Measurements from ENCODE around the gene OR11H6. TPM values are rescaled to one million over a fixed set of nuclear protein-coding genes. Genes with fewer than 3 reads are reported as not detected.
"Not testable (repeated sequence)": the region's sequence is repeated elsewhere in the genome, so short reads cannot be mapped to it uniquely, and the experiment has no call there.

OR11H6 gene, protein sequence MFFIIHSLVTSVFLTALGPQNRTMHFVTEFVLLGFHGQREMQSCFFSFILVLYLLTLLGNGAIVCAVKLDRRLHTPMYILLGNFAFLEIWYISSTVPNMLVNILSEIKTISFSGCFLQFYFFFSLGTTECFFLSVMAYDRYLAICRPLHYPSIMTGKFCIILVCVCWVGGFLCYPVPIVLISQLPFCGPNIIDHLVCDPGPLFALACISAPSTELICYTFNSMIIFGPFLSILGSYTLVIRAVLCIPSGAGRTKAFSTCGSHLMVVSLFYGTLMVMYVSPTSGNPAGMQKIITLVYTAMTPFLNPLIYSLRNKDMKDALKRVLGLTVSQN
- not detected in 2 replicates for polyA plus RNA-seq (2012; rRNA removed)
- not detected in 2 replicates for polyA plus RNA-seq (2012; cell fraction: cytosol; rRNA removed)
- not detected in 2 replicates for polyA plus RNA-seq (2012; cell fraction: nucleus; rRNA removed)

DNA sequence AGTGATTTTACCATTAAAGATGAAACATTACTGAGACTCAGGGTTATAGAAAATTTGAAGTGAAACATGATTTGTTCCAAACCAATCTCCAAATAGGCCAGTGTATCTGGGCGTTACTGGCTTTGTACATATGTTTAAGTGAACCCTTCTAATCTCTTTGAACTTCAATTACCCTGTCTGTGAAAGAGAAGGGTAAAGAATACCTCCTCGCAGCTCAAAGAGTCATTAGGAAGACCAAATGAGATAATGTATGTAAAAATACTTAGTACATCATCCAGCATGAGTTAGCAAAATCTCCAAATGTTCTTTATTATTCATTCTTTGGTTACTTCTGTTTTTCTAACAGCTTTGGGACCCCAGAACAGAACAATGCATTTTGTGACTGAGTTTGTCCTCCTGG, at the start of gene OR11H6:
Gene OR11H6 (plus strand): TSS at position 301 of the 400 bp plus-strand sequence. CDS start 0 bp downstream, at position 301.
- Histone ChIP-seq H3K4me1 (ENCODE audit: control insufficient read depth in 1 of 2, insufficient read depth in 2 of 2, low read depth in 1 of 2, low read length in 1 of 2) (no peaks in the 10 kb centered on the region), H3K9me3 (no peaks in the 10 kb centered on the region), H2AFZ (ENCODE audit: low read depth) (no peak within 1 kb of the TSS), H3K27ac (ENCODE audit: low read depth in 2 of 2, low read length in 1 of 2) (no peak within 1 kb of the TSS), H3K79me2 (ENCODE audit: insufficient read depth) (no peaks in the 10 kb centered on the region), H3K9me2 (no peaks in the 10 kb centered on the region), H3K9ac (no peak within 1 kb of the TSS), H3K36me3 (replicated peaks in 1 of 2; ENCODE audit: control insufficient read depth in 1 of 2, insufficient read depth in 2 of 2, low read length in 1 of 2) (no peaks in the 10 kb centered on the region), H3F3A (replicated peaks; ENCODE audit: insufficient read depth) (no peaks in the 10 kb centered on the region), H3K4me3 (ENCODE audit: low read depth in 2 of 2, low read length in 1 of 2) (no peak within 1 kb of the TSS), H3K4me2 (no peak within 1 kb of the TSS), H3K27me3 (ENCODE audit: insufficient read depth) (peaks cover 21% of the 10 kb centered on the region; the same call in 1 of the 2 replicates), H4K20me1 (ENCODE audit: insufficient read depth) (no peaks in the 10 kb centered on the region)
- TF ChIP-seq RFX5 (IDR thresholded peaks at IDR 0.05; ENCODE audit: low read length) (no peak), NFIC (IDR thresholded peaks at IDR 0.05; ENCODE audit: borderline replicate concordance) (no peak), RXRA (IDR thresholded peaks at IDR 0.05; ENCODE audit: borderline replicate concordance, low read depth) (no peak), MEF2A (IDR thresholded peaks at IDR 0.05; ENCODE audit: borderline replicate concordance, low read depth) (no peak), FOXM1 (IDR thresholded peaks at IDR 0.05; ENCODE audit: low read depth) (no peak), MXI1 (IDR thresholded peaks at IDR 0.05; ENCODE audit: low read depth, low read length) (no peak), GATA2 (CRISPR knock-in tag; IDR thresholded peaks at IDR 0.05) (no peak), RCOR1 (IDR thresholded peaks at IDR 0.05; ENCODE audit: low read length) (no peak), YY1 (IDR thresholded peaks at IDR 0.05; ENCODE audit: low read depth) (no peak)
- TF ChIP-seq, protein P1, sequence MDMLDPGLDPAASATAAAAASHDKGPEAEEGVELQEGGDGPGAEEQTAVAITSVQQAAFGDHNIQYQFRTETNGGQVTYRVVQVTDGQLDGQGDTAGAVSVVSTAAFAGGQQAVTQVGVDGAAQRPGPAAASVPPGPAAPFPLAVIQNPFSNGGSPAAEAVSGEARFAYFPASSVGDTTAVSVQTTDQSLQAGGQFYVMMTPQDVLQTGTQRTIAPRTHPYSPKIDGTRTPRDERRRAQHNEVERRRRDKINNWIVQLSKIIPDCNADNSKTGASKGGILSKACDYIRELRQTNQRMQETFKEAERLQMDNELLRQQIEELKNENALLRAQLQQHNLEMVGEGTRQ (IDR thresholded peaks at IDR 0.05; ENCODE audit: borderline replicate concordance, low read depth, low read length), result no peak
- TF ChIP-seq, protein P2, sequence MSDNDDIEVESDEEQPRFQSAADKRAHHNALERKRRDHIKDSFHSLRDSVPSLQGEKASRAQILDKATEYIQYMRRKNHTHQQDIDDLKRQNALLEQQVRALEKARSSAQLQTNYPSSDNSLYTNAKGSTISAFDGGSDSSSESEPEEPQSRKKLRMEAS (IDR thresholded peaks at IDR 0.05; ENCODE audit: low read depth), result no peak
- TF ChIP-seq, protein P3, sequence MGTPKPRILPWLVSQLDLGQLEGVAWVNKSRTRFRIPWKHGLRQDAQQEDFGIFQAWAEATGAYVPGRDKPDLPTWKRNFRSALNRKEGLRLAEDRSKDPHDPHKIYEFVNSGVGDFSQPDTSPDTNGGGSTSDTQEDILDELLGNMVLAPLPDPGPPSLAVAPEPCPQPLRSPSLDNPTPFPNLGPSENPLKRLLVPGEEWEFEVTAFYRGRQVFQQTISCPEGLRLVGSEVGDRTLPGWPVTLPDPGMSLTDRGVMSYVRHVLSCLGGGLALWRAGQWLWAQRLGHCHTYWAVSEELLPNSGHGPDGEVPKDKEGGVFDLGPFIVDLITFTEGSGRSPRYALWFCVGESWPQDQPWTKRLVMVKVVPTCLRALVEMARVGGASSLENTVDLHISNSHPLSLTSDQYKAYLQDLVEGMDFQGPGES (IDR thresholded peaks at IDR 0.05; ENCODE audit: low read depth, low read length), result no peak
- CTCF ChIA-PET, result no interaction called here
- 3% methylated on average over 2 of the region's 2 CpGs for WGBS (ENCODE audit: low lambda C conversion rate)
- DNase-seq, result no peak
- POLR2A ChIA-PET, result no interaction called here

DNA sequence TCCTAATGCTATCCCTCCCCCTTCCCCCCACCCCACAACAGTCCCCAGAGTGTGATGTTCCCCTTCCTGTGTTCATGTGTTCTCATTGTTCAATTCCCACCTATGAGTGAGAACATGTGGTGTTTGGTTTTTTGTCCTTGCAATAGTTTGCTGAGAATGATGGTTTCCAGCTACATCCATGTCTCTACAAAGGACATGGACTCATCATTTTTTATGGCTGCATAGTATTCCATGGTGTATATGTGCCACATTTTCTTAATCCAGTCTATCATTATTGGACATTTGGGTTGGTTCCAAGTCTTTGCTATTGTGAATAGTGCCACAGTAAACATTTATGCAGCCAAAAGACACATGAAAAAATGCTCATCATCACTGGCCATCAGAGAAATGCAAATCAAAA, 49.3 kb upstream of the OR11H6 start:
- CTCF ChIA-PET; H3K4me3 ChIP-seq (ENCODE audit: low read depth in 2 of 2, low read length in 1 of 2); H3K27ac ChIP-seq (ENCODE audit: low read depth in 2 of 2, low read length in 1 of 2); H3K9me2 ChIP-seq; H3K27me3 ChIP-seq (ENCODE audit: insufficient read depth); H3K4me2 ChIP-seq; H3K9ac ChIP-seq; H3K4me1 ChIP-seq (ENCODE audit: control insufficient read depth in 1 of 2, insufficient read depth in 2 of 2, low read depth in 1 of 2, low read length in 1 of 2); POLR2A ChIA-PET; H3K79me2 ChIP-seq (ENCODE audit: insufficient read depth); H3K9me3 ChIP-seq; H3K36me3 ChIP-seq (replicated peaks in 1 of 2; ENCODE audit: control insufficient read depth in 1 of 2, insufficient read depth in 2 of 2, low read length in 1 of 2); DNase-seq; H4K20me1 ChIP-seq (ENCODE audit: insufficient read depth); H2AFZ ChIP-seq (ENCODE audit: low read depth): not testable (repeated sequence)
- peaks cover 15% of the 10 kb centered on the region for H3F3A ChIP-seq (replicated peaks; ENCODE audit: insufficient read depth)
